Testis (tissue), 2 donors: ENCODE measurements around the gene SOAT2.
A peak's percentile ranks its signal among the peaks of the same experiment; 100 is the strongest.

Experiments used
- POLR2A ChIP-seq: fragments of 450-650 bp; IDR thresholded peaks from one replicate; pipeline ENCODE4 v1.6.1; 2017; ENCODE audit warnings: antibody characterized with exemption, mild to moderate bottlenecking, moderate library complexity
- TF ChIP-seq, protein P1 (sequence below), 3 experiments: fragments of 450-650 bp in 2 of 3; fragments of 200-600 bp in 1 of 3; sonication (generic) in 1 of 3; IDR thresholded peaks; one replicate each; pipeline ENCODE4 v1.5.1; 2016 to 2019; ENCODE audit warnings: antibody characterized with exemption in 3 of 3, mild to moderate bottlenecking in 2 of 3, moderate library complexity in 1 of 3

DNA sequence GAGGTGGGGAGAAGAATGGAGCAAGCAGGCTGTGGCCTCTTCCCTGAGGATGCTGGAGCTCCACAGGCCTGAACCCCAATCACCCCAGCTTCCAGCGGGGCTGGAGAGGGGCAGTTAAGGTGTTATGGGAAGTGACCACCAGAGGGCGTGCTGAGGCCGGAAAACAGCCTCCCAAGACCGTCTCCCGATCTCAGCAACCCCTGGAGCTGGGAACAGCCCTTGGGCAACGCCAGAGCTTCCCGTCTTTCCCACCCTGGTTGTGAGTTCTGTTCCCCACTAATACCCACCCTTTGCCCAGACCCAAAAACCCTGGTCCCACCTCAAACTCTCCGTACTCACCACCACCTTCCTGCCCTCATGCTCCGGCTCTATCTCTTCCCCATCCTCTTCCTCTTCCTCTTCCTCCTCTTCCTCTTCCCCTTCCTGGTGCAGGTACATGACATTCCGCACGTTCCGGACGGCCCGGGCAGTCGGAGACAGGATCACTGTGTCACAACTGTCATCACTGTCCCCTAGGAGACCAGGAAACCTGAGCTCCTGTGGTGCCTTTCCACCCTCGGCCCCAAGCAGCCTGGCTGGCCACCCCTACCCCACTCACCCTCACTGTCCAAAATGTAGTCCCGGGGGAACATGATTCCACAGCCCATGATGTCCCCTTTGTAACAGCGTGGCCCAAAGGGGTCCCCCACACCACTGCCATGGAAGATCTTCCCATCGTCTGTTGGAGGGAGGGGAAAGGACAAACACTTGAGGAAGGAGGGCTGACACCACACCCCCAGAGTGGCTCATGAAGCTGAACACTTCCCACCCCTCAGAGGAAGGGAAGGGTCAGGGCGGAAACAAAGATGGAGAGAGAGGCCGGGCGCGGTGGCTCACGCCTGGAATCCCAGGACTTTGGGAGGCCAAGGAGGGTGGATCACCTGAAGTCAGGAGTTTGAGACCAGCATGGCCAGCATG is 37.0 kb upstream of the SOAT2 start:
- TF ChIP-seq POLR2A: no peak
- TF ChIP-seq, protein P1, sequence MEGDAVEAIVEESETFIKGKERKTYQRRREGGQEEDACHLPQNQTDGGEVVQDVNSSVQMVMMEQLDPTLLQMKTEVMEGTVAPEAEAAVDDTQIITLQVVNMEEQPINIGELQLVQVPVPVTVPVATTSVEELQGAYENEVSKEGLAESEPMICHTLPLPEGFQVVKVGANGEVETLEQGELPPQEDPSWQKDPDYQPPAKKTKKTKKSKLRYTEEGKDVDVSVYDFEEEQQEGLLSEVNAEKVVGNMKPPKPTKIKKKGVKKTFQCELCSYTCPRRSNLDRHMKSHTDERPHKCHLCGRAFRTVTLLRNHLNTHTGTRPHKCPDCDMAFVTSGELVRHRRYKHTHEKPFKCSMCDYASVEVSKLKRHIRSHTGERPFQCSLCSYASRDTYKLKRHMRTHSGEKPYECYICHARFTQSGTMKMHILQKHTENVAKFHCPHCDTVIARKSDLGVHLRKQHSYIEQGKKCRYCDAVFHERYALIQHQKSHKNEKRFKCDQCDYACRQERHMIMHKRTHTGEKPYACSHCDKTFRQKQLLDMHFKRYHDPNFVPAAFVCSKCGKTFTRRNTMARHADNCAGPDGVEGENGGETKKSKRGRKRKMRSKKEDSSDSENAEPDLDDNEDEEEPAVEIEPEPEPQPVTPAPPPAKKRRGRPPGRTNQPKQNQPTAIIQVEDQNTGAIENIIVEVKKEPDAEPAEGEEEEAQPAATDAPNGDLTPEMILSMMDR (IDR thresholded peaks at IDR 0.05): peak; percentile 90 to 93 (median 91)
